ENCODE measurements around the gene ANTXRL.
A peak's percentile ranks its signal among the peaks of the same experiment; 100 is the strongest.
"Not testable (repeated sequence)": the region's sequence is repeated elsewhere in the genome, so short reads cannot be mapped to it uniquely, and the experiment has no call there.

ANTXRL gene

GRCh38 chr10:46310143-46310514, 23.3 kb downstream of the ANTXRL start:
- no peak for DNase-seq

GRCh38 chr10:46310851-46311250, 24.1 kb downstream of the ANTXRL start:
- DNase-seq: no peak

- DNase-seq: no peak
Observed at GRCh38 chr10:46311501-46311951, 24.7 kb downstream of the ANTXRL start.

- not testable (repeated sequence) for DNase-seq
Observed at GRCh38 chr10:46311961-46312431, 25.2 kb downstream of the ANTXRL start.

- no peak for DNase-seq
Observed at GRCh38 chr10:46312953-46313352, 26.2 kb downstream of the ANTXRL start.

- no peak for DNase-seq
Observed at GRCh38 chr10:46314071-46314470, 27.3 kb downstream of the ANTXRL start.

GRCh38 chr10:46315071-46315860, 28.5 kb downstream of the ANTXRL start:
- DNase-seq: not testable (repeated sequence)

GRCh38 chr10:46317370-46317769, 30.6 kb downstream of the ANTXRL start:
- no peak for DNase-seq

GRCh38 chr10:46317889-46318288, 31.1 kb downstream of the ANTXRL start:
- DNase-seq: no peak

- DNase-seq: no peak
Observed at GRCh38 chr10:46318799-46319198, 32.0 kb downstream of the ANTXRL start.

GRCh38 chr10:46319389-46319788, 32.6 kb downstream of the ANTXRL start:
- no peak for DNase-seq

GRCh38 chr10:46321770-46322169, 35.0 kb downstream of the ANTXRL start:
- no peak for DNase-seq

GRCh38 chr10:46323176-46323575, 36.4 kb downstream of the ANTXRL start:
- DNase-seq: no peak

- no peak for DNase-seq
Observed at GRCh38 chr10:46325021-46325420, 38.2 kb downstream of the ANTXRL start.

GRCh38 chr10:46326066-46326465, 39.3 kb downstream of the ANTXRL start:
- no peak for DNase-seq

- DNase-seq: no peak
Observed at GRCh38 chr10:46326971-46327370, 40.2 kb downstream of the ANTXRL start.

- no peak for DNase-seq
Observed at GRCh38 chr10:46327685-46328084, 40.9 kb downstream of the ANTXRL start.

- no peak for DNase-seq
Observed at GRCh38 chr10:46328853-46329689, 42.3 kb downstream of the ANTXRL start.

GRCh38 chr10:46329690-46330016, 42.9 kb downstream of the ANTXRL start:
- no peak for DNase-seq

GRCh38 chr10:46330894-46331293, 44.1 kb downstream of the ANTXRL start:
- DNase-seq: peak; percentile 0

- not testable (repeated sequence) for DNase-seq
Observed at GRCh38 chr10:46365484-46365883, 78.7 kb downstream of the ANTXRL start.

GRCh38 chr10:46367209-46367608, 80.4 kb downstream of the ANTXRL start:
- not testable (repeated sequence) for DNase-seq

GRCh38 chr10:46367666-46368240, 81.0 kb downstream of the ANTXRL start:
- DNase-seq: not testable (repeated sequence)

- DNase-seq: not testable (repeated sequence)
Observed at GRCh38 chr10:46368956-46369355, 82.2 kb downstream of the ANTXRL start.

Data from activated CD4-positive, alpha-beta T cell treated with anti-CD3 and anti-CD28 coated beads, Interleukin-10, Interleukin-2, amounts not matched to agents 100 ng/mL and 50 ng/mL, durations not matched to agents 16 hours and 8 hours (primary cell).